Tibial nerve (tissue), 4 donors: ENCODE measurements around the gene HS3ST3B1. TPM values are rescaled to one million over a fixed set of nuclear protein-coding genes. Genes with fewer than 3 reads are reported as not detected.

Experiments
- DNase-seq, 2 donors: peaks; one replicate each; pipeline ENCODE4 v3.0.0-alpha.2; 2019; ENCODE audit warnings: low spot score in 2 of 2
- H3K27ac ChIP-seq, 4 donors: fragments of 200-600 bp; sonication (generic) in 3 of 4; one replicate each; pipeline ENCODE4 v1.5.1; 2017 to 2019; ENCODE audit warnings: mild to moderate bottlenecking in 1 of 4
- H3K27me3 ChIP-seq, 2 donors: fragments of 200-600 bp; sonication (generic) in 1 of 2; one replicate each; pipeline versions ENCODE4 v1.5.1 to v1.6.0; 2017 to 2019
- H3K36me3 ChIP-seq, 3 donors: fragments of 200-600 bp; sonication (generic); one replicate each; pipeline ENCODE4 v1.5.1; 2018 to 2019
- H3K4me1 ChIP-seq, 4 donors: fragments of 200-600 bp; sonication (generic) in 3 of 4; one replicate each; pipeline ENCODE4 v1.5.1; 2017 to 2019
- H3K4me3 ChIP-seq, 4 donors: fragments of 200-600 bp; sonication (generic) in 3 of 4; one replicate each; pipeline ENCODE4 v1.5.1; 2017 to 2019; ENCODE audit warnings: mild to moderate bottlenecking in 1 of 4, moderate library complexity in 1 of 4
- H3K9me3 ChIP-seq, 4 donors: fragments of 200-600 bp; sonication (generic) in 3 of 4; one replicate each; pipeline ENCODE4 v1.5.1; 2017 to 2019
- CTCF ChIP-seq, 5 experiments: fragments of 200-600 bp in 3 of 5; fragments of 450-650 bp in 2 of 5; sonication (generic) in 3 of 5; IDR thresholded peaks; one replicate each; pipeline ENCODE4 v1.5.1; 2016 to 2019; ENCODE audit warnings: antibody characterized with exemption in 5 of 5, mild to moderate bottlenecking in 3 of 5, moderate library complexity in 2 of 5
- EP300 ChIP-seq, 2 donors: sonication (generic); formaldehyde crosslinking; IDR thresholded peaks; one replicate each; pipeline ENCODE4 v1.6.1; 2017; ENCODE audit warnings: antibody characterized with exemption in 2 of 2, mild to moderate bottlenecking in 1 of 2
- POLR2A ChIP-seq, 2 donors: fragments of 450-650 bp; IDR thresholded peaks; one replicate each; pipeline ENCODE4 v1.6.1; 2017; ENCODE audit warnings: antibody characterized with exemption in 2 of 2, mild to moderate bottlenecking in 2 of 2, moderate library complexity in 2 of 2
- WGBS, 2 donors: methylation state at CpG; one replicate each; pipeline ENCODE4 v1.1.5; 2018; 5-methylcytosine and 5-hydroxymethylcytosine counted together
- total RNA-seq, 4 donors: library from RNA; depleted of rRNA; stranded (reverse); fragments of >200 nt; gene quantifications; one replicate each; pipeline ENCODE4 v1.1.0, GENCODE V29; 2016

The HS3ST3B1 gene
- total RNA-seq: 1 to 10 TPM in 2 of 4 donors, under 1 TPM in 2; 0.39 to 1.1 (median 0.97) TPM

DNA sequence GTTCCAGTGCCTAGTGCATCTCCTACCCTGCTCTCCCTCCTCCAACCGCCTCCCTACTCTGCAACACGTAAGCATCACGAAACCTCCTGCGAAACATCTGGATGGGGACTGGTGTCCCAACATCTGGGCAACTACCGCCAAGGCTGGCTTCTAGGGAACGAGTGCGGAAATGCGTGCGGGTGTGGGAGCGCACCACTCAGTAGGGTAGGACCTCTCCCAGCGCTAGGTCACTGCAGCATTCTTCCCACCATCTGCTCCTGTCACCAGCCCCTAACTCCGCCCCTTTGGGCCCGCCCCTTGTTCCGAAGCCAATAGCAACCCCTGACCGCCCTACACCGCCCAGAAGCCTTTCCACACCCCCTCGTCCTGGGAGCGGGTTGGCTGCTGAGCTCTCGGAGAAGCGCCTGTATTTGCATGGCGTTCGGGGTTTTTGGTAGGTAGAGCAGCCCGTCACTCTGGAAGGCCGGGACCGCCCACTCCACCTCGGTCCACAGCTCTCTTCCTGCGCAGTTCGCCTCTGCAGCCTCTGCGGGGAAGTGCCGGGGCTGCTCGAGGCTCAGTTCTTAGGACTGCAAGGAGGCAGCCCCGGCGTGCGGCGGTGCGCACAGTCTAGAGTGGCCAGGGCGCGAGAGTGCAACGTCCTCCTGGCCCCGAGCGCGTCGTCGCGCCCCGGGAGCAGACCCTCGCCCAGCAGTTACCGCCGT is at the start of gene HS3ST3B1:
HS3ST3B1 (plus strand) TSS at position 507 of the 704 bp plus-strand sequence. CDS start 438 bp downstream, outside the sequence.
- TF ChIP-seq POLR2A (IDR thresholded peaks at IDR 0.05) (peak in 1 of 2 donors; percentile 43), EP300 (IDR thresholded peaks at IDR 0.05) (no peak), CTCF (IDR thresholded peaks at IDR 0.05) (no peak)
- peak; percentile 82 to 95 for DNase-seq
- WGBS, 2 donors: 1 to 5% methylated on average over 26 to 36 of the region's 49 CpGs
- H3K27ac ChIP-seq: peak within 1 kb of the TSS in 2 of 4 donors; percentile 0 to 77
- H3K36me3 ChIP-seq: no peaks in the 10 kb centered on the region
- H3K4me3 ChIP-seq: peak within 1 kb of the TSS; percentile 27 to 63 (median 46)
- H3K4me1 ChIP-seq: peaks cover 0 to 78% (median 29%) of the 10 kb centered on the region in 4 donors
- peaks cover 3 to 97% of the 10 kb centered on the region in 2 donors for H3K27me3 ChIP-seq
- H3K9me3 ChIP-seq: no peaks in the 10 kb centered on the region

- Histone ChIP-seq H3K27ac (no peak overlapping the region), H3K36me3 (no peaks in the 10 kb centered on the region)
Observed at GRCh38 chr17:14261406-14261805, 39.5 kb upstream of the HS3ST3B1 start.

DNA sequence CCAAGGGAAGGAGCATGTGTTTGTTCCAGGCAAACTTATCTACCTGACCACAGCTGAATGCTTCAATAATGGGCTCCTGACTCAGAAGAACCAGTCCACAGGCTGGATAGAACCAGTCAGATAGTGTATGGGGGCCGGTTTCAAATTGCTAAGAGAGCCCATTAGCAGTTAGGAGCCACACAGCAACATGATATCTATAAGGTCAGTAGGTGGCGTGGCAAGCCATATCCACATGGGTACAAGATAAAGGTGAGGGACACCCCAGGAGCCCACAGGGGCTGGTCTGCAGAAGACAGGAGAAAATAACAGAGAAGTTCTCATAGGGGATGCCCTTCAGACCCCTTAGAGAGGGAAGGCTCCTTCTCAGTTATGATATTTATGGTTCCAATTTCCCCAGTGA is 32.6 kb upstream of the HS3ST3B1 start:
- Histone ChIP-seq H3K27me3 (no peaks in the 10 kb centered on the region), H3K36me3 (no peaks in the 10 kb centered on the region), H3K9me3 (no peaks in the 10 kb centered on the region), H3K27ac (no peak overlapping the region), H3K4me1 (no peaks in the 10 kb centered on the region), H3K4me3 (no peak overlapping the region)
- TF ChIP-seq POLR2A (IDR thresholded peaks at IDR 0.05) (no peak), CTCF (IDR thresholded peaks at IDR 0.05) (no peak), EP300 (IDR thresholded peaks at IDR 0.05) (no peak)
- DNase-seq: no peak
- 81 to 86% methylated on average over 2 of the region's 2 CpGs for WGBS, 2 donors

More at GRCh38 chr17:14261406-14261805, 39.5 kb upstream of the HS3ST3B1 start:
- H3K4me1 ChIP-seq: no peaks in the 10 kb centered on the region
- DNase-seq: no peak
- H3K4me3 ChIP-seq: no peak overlapping the region
- 89 to 96% methylated on average over 5 of the region's 5 CpGs for WGBS, 2 donors
- H3K27me3 ChIP-seq: no peaks in the 10 kb centered on the region
- H3K9me3 ChIP-seq: peaks cover 0 to 14% (median 0%) of the 10 kb centered on the region in 4 donors
- TF ChIP-seq EP300 (IDR thresholded peaks at IDR 0.05) (no peak), POLR2A (IDR thresholded peaks at IDR 0.05) (no peak), CTCF (IDR thresholded peaks at IDR 0.05) (no peak)

GRCh38 chr17:14269473-14269872 is 31.4 kb upstream of the HS3ST3B1 start:
- Histone ChIP-seq H3K36me3 (no peaks in the 10 kb centered on the region), H3K27me3 (no peaks in the 10 kb centered on the region), H3K9me3 (peaks cover 0 to 5% (median 2%) of the 10 kb centered on the region in 4 donors), H3K4me3 (no peak overlapping the region), H3K27ac (no peak overlapping the region), H3K4me1 (no peaks in the 10 kb centered on the region)
- no peak for DNase-seq
- TF ChIP-seq POLR2A (IDR thresholded peaks at IDR 0.05) (no peak), EP300 (IDR thresholded peaks at IDR 0.05) (no peak), CTCF (IDR thresholded peaks at IDR 0.05) (no peak)
- whole genome bisulfite sequencing, 2 donors: 61 to 69% methylated on average over 5 of the region's 5 CpGs

- Histone ChIP-seq H3K4me1 (no peaks in the 10 kb centered on the region), H3K27me3 (no peaks in the 10 kb centered on the region), H3K27ac (no peak overlapping the region), H3K36me3 (no peaks in the 10 kb centered on the region), H3K9me3 (peaks cover 0 to 16% (median 2%) of the 10 kb centered on the region in 4 donors), H3K4me3 (no peak overlapping the region)
- DNase-seq: no peak
- WGBS, 2 donors: 79 to 85% methylated on average over 2 of the region's 2 CpGs
- TF ChIP-seq EP300 (IDR thresholded peaks at IDR 0.05) (no peak), CTCF (IDR thresholded peaks at IDR 0.05) (no peak), POLR2A (IDR thresholded peaks at IDR 0.05) (no peak)
Observed at GRCh38 chr17:14270508-14270907, 30.4 kb upstream of the HS3ST3B1 start.
